HG03571 (cell line): ENCODE measurements around the gene IL2RG.

Experiments
- ATAC-seq: cut with Tn5 transposase; IDR thresholded peaks from one replicate; pipeline ENCODE4 v1.9.1; 2021; ENCODE audit not compliant: unreplicated experiment

The IL2RG gene

GRCh38 chrX:71081330-71082123 lies 29.9 kb downstream of the IL2RG start:
- no peak for ATAC-seq

- ATAC-seq = no peak
These were observed 40.8 kb downstream of the IL2RG start for GRCh38 chrX:71070531-71070930.

- peak; percentile 98 for ATAC-seq
These were observed 43.1 kb downstream of the IL2RG start, which contains the start of gene SNX12 for GRCh38 chrX:71068044-71068918. SNX12 (minus strand) TSS chrX:71068334; CDS start chrX:71068306, 28 bp downstream.

- no peak for ATAC-seq
These were observed 43.7 kb downstream of the IL2RG start for GRCh38 chrX:71067712-71068043.

- ATAC-seq = no peak
These were observed 44.3 kb downstream of the IL2RG start for GRCh38 chrX:71067089-71067488.

GRCh38 chrX:71060127-71060526 lies 51.2 kb downstream of the IL2RG start:
- no peak for ATAC-seq

- ATAC-seq = no peak
These were observed 53.4 kb downstream of the IL2RG start for GRCh38 chrX:71057848-71058530.
